ENCODE measurements around the gene LDHAL6B. TPM values are rescaled to one million over a fixed set of nuclear protein-coding genes. Genes with fewer than 3 reads are reported as not detected.

Gene LDHAL6B
- total RNA-seq, 2 donors from 2014 or later: not detected

GRCh38 chr15:59221511-59222505 is 15.2 kb downstream of the LDHAL6B start:
- Mint-ChIP-seq H3K27ac (no peak overlapping the region), H3K9me3 (no peaks in the 10 kb centered on the region), H3K27me3 (peaks cover 12% of the 10 kb centered on the region), H3K4me3 (no peak overlapping the region), H3K36me3 (ENCODE audit: low read depth) (no peaks in the 10 kb centered on the region), H3K4me1 (peaks cover under 1% of the 10 kb centered on the region)
- peak; percentile 28 for ATAC-seq (replicated peaks)

GRCh38 chr15:59222906-59223550 is 16.4 kb downstream of the LDHAL6B start:
- H3K27me3 Mint-ChIP-seq: peaks cover 16% of the 10 kb centered on the region
- no peaks in the 10 kb centered on the region for H3K36me3 Mint-ChIP-seq (ENCODE audit: low read depth)
- H3K4me3 Mint-ChIP-seq: no peak overlapping the region
- H3K9me3 Mint-ChIP-seq: no peaks in the 10 kb centered on the region
- no peak overlapping the region for H3K27ac Mint-ChIP-seq
- H3K4me1 Mint-ChIP-seq: peaks cover 5% of the 10 kb centered on the region
- no peak for ATAC-seq (replicated peaks)

GRCh38 chr15:59223736-59224135 is 17.1 kb downstream of the LDHAL6B start:
- Mint-ChIP-seq H3K27ac (no peak overlapping the region), H3K9me3 (no peaks in the 10 kb centered on the region), H3K4me3 (no peak overlapping the region), H3K27me3 (peaks cover 12% of the 10 kb centered on the region), H3K4me1 (peaks cover 5% of the 10 kb centered on the region), H3K36me3 (ENCODE audit: low read depth) (no peaks in the 10 kb centered on the region)
- no peak for ATAC-seq (replicated peaks)

DNA sequence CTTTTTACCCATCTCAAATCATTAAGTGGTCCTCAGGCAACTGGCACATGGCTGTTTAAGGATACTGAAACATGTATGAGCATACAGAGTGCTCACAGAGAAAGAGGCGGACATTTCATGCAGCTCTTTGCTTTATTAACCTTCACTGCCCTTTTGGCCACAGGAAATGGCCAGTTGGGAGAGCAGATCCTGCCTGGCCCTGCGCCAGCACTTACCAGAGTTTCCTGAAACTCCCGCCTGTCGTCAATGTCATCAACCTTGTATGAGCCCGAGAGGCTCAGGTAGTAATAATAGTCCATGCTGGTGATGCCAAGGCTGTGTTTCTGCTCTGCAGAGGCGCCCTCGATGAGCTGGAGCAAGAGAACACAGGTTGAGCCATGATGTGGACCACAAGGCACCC is 17.8 kb downstream of the LDHAL6B start:
- no peak for ATAC-seq (replicated peaks)
- peaks cover 12% of the 10 kb centered on the region for H3K27me3 Mint-ChIP-seq
- no peak overlapping the region for H3K27ac Mint-ChIP-seq
- H3K4me1 Mint-ChIP-seq: peaks cover 5% of the 10 kb centered on the region
- no peak overlapping the region for H3K4me3 Mint-ChIP-seq
- H3K36me3 Mint-ChIP-seq (ENCODE audit: low read depth): no peaks in the 10 kb centered on the region
- no peaks in the 10 kb centered on the region for H3K9me3 Mint-ChIP-seq

DNA sequence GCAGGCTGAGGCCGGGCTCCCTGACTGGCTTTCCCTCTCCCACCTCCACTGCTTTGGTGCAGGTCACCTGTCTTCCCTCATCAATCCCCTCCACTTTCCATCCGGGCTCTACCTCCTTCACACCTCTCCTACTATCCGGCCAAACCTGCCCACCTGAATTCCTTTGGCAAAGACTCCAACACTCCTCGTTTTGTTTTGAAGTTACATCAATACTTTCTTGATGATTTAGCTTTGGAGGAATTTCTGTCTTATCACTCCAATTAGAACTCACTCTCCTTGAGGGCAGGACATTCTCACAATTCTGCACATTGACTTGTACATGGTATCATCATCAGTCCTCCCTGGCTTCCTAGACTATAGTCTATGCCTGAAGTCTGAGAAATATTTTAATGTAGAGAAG is 20.4 kb downstream of the LDHAL6B start:
- H3K27ac Mint-ChIP-seq: peak overlapping the region; percentile 9
- H3K27me3 Mint-ChIP-seq: peaks cover 12% of the 10 kb centered on the region
- no peaks in the 10 kb centered on the region for H3K36me3 Mint-ChIP-seq (ENCODE audit: low read depth)
- H3K4me3 Mint-ChIP-seq: no peak overlapping the region
- no peaks in the 10 kb centered on the region for H3K9me3 Mint-ChIP-seq
- ATAC-seq (replicated peaks): no peak
- peaks cover 5% of the 10 kb centered on the region for H3K4me1 Mint-ChIP-seq

DNA sequence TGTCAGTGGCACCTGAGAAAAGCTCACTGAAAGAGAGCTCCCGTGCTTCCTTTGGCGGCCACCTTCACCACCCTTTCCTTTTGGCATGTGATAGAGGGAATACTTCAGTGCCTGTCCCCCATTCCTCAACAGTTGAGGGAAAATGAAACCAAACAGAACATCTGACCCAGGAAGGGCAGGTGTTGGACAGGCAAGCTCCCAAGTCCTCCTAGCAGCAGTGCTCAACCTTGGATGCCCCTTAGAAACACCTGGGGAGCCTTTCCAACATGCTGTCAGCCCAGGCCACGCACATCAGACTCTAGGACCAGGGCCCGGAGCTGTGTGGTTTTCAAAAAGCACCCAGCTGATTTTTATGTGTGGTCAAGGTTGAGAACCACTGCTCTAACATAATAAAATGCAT is 22.4 kb downstream of the LDHAL6B start:
- peaks cover 9% of the 10 kb centered on the region for H3K27me3 Mint-ChIP-seq
- peaks cover 5% of the 10 kb centered on the region for H3K4me1 Mint-ChIP-seq
- no peak overlapping the region for H3K4me3 Mint-ChIP-seq
- no peaks in the 10 kb centered on the region for H3K9me3 Mint-ChIP-seq
- no peak overlapping the region for H3K27ac Mint-ChIP-seq
- no peak for ATAC-seq (replicated peaks)
- no peaks in the 10 kb centered on the region for H3K36me3 Mint-ChIP-seq (ENCODE audit: low read depth)

DNA sequence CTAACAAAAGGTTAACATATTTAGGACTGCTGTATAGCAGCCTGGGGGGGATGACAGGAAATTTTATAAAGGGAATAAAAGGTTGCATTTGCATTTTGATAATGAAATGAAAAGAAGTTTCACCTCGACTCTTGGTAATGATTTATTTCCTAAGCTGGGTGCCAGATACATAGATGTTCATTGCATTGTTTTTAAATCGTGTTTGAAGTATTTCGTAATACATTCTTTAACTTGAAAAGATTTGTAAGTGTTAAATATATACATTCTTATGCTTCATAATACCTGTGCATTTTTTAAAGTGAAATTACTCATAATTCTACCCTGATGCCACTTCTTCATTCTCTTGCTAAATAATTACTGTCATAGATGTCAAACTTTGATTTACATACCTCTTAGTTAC is 22.8 kb downstream of the LDHAL6B start:
- Mint-ChIP-seq H3K9me3 (no peaks in the 10 kb centered on the region), H3K27ac (no peak overlapping the region), H3K4me1 (peaks cover 5% of the 10 kb centered on the region), H3K36me3 (ENCODE audit: low read depth) (no peaks in the 10 kb centered on the region), H3K4me3 (no peak overlapping the region), H3K27me3 (peaks cover 8% of the 10 kb centered on the region)
- no peak for ATAC-seq (replicated peaks)

- no peak for ATAC-seq (replicated peaks)
Observed at GRCh38 chr15:59230531-59231055, 23.9 kb downstream of the LDHAL6B start.

DNA sequence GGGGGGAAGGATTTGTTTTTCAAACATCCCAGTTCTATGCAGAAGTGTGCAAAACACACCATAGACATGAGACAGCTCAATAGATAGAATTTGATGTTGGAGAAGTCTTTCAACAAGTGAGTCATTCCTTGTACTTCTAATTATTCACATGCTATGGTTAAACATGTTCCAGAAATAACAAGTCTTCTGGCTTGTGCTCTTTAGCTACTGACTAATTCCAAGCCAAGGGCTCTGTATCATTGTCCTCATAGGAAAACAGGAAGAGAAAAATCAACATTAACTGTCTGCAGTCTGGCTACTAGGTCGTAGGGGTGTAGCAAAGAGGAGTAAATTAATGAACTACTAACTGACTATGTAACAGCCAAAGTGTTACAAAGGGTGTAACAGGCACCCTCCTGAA is 25.8 kb downstream of the LDHAL6B start:
- no peaks in the 10 kb centered on the region for H3K4me1 Mint-ChIP-seq
- no peaks in the 10 kb centered on the region for H3K9me3 Mint-ChIP-seq
- no peaks in the 10 kb centered on the region for H3K27me3 Mint-ChIP-seq
- H3K27ac Mint-ChIP-seq: no peak overlapping the region
- peak; percentile 50 for ATAC-seq (replicated peaks)
- H3K36me3 Mint-ChIP-seq (ENCODE audit: low read depth): no peaks in the 10 kb centered on the region
- H3K4me3 Mint-ChIP-seq: no peak overlapping the region

More at GRCh38 chr15:59230531-59231055, 23.9 kb downstream of the LDHAL6B start:
- Mint-ChIP-seq H3K4me1 (peaks cover 5% of the 10 kb centered on the region), H3K4me3 (no peak overlapping the region), H3K36me3 (ENCODE audit: low read depth) (no peaks in the 10 kb centered on the region), H3K27me3 (peaks cover 4% of the 10 kb centered on the region), H3K9me3 (no peaks in the 10 kb centered on the region), H3K27ac (no peak overlapping the region)

DNA sequence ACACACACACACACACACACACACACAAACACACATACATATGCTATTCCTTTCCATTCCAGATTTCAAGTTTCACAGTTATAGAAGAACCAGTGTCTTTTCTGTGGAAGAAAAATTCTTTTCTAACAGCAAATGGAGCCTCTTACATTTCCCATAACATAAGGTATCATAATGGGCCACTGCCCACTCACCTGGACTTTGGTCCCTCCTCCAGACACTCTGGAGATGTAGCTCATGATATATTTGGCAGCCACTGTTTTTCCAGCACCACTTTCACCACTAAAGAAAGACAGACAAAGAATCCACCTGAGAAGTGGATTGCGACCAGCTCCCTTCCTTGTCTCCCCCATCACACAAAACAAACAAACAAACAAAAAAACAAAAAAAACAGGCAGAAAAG is 29.8 kb downstream of the LDHAL6B start:
- Mint-ChIP-seq H3K9me3 (no peaks in the 10 kb centered on the region), H3K4me1 (no peaks in the 10 kb centered on the region), H3K36me3 (ENCODE audit: low read depth) (no peaks in the 10 kb centered on the region), H3K27ac (peak overlapping the region; percentile 18), H3K4me3 (no peak overlapping the region), H3K27me3 (no peaks in the 10 kb centered on the region)
- no peak for ATAC-seq (replicated peaks)

DNA sequence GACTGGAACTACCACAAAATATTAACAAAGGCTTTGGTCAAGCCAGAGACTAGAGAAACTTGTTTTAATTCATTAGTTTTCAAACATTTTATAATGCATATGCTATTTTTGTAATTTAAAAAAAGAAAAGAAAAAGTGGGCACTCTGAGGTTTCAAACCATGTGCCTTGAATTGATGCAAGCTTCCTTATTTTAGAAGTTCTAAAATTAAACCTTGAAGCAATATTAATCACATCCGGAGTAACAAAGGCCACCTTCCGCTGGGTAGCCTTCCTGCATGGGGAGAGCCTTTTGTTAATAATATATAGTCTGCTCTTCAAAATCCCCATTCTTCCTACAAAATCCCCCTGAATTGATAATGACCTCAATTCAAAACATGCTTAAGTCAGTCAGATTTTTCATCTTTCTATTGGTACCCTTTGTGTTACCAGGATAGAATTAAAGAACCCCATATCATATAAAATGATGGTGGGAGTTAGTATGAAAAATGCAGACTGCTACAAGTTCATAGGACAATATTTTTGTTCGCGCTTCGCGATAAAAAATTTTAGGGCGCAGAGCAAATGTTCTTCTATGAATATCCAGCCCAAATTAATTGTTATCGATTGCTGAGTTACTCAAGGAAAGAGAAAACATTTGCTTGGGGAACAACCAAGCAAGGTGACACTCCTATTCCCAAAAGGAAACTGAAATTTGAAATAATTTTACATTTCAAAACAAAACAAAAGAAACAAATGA is 30.6 kb downstream of the LDHAL6B start:
- ATAC-seq (replicated peaks): no peak
- Mint-ChIP-seq H3K27ac (no peak overlapping the region), H3K9me3 (no peaks in the 10 kb centered on the region), H3K27me3 (no peaks in the 10 kb centered on the region), H3K36me3 (ENCODE audit: low read depth) (no peaks in the 10 kb centered on the region), H3K4me1 (no peaks in the 10 kb centered on the region), H3K4me3 (no peak overlapping the region)

DNA sequence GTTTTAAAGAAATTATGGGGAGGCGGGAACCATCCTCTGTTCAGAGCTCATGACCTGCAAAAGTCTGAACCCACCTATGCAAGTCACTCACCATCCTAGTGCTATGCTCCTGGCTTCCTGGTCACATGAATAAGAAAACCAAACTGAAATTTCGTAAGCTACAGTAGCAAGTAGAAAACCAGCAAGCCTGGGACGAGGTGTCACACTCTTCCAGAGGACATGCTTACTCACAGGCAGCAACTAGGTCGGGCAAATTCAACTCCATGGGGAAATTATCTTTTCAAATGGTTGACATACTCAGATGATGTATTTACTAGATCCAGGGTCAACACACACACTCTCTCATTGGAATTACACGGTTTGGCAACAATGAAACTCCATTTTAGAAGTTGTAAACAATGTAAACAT is 31.3 kb downstream of the LDHAL6B start:
- H3K9me3 Mint-ChIP-seq: no peaks in the 10 kb centered on the region

GRCh38 chr15:59240036-59240435 is 33.4 kb downstream of the LDHAL6B start:
- Mint-ChIP-seq H3K4me1 (no peaks in the 10 kb centered on the region), H3K9me3 (no peaks in the 10 kb centered on the region), H3K36me3 (ENCODE audit: low read depth) (no peaks in the 10 kb centered on the region), H3K27ac (no peak overlapping the region), H3K4me3 (no peak overlapping the region), H3K27me3 (no peaks in the 10 kb centered on the region)
- no peak for ATAC-seq (replicated peaks)

More for the DNA sequence above, 31.3 kb downstream of the LDHAL6B start:
- Mint-ChIP-seq H3K36me3 (ENCODE audit: low read depth) (no peaks in the 10 kb centered on the region), H3K27ac (no peak overlapping the region), H3K27me3 (no peaks in the 10 kb centered on the region), H3K4me3 (no peak overlapping the region), H3K4me1 (no peaks in the 10 kb centered on the region)
- no peak for ATAC-seq (replicated peaks)

DNA sequence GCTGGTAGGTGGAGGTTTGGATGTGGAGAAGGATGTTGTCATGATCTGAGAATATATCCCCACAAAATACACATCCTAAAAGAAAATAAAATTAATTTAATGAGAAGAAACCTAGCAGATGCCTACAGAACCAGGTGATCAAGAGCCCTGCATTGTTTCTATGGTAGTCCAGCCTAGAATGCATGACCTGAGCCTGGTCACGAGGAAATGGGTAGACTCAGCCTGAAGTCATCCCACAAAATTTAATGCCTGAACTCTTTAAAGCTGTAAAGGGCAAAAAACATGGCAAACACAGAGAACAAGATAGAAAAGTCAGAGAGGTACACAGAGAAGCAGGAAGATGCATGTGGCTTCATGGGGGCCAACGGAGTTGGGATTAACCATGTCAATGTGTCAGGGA is 36.0 kb downstream of the LDHAL6B start:
- Mint-ChIP-seq H3K27me3 (no peaks in the 10 kb centered on the region), H3K36me3 (ENCODE audit: low read depth) (no peaks in the 10 kb centered on the region), H3K4me1 (no peaks in the 10 kb centered on the region), H3K4me3 (no peak overlapping the region), H3K9me3 (no peaks in the 10 kb centered on the region), H3K27ac (no peak overlapping the region)
- no peak for ATAC-seq (replicated peaks)

All from activated T-helper 17 cell treated with anti-CD3 and anti-CD28 coated beads, Interleukin-2, amount 50 U/mL, for 72 hours (primary cell).